Skeletal muscle tissue (tissue), 4 donors: ENCODE measurements around the gene TOLLIP. TPM values are rescaled to one million over a fixed set of nuclear protein-coding genes. Genes with fewer than 3 reads are reported as not detected.

ENCODE experiments used
- H3K27ac ChIP-seq: one replicate; pipeline ENCODE4 v1.7.0; 2013; ENCODE audit warnings: mild to moderate bottlenecking, low read depth, low read length, inconsistent platforms
- H3K27me3 ChIP-seq, 3 donors: one replicate each; pipeline ENCODE4 v1.7.0; 2013; ENCODE audit warnings: low read length in 3 of 3; ENCODE audit not compliant: control insufficient read depth in 3 of 3, insufficient read depth in 3 of 3
- H3K36me3 ChIP-seq, 3 donors: one replicate each; pipeline ENCODE4 v1.7.0; 2013; ENCODE audit warnings: low read length in 3 of 3; ENCODE audit not compliant: control insufficient read depth in 3 of 3, insufficient read depth in 3 of 3
- H3K4me1 ChIP-seq, 3 donors: one replicate each; pipeline ENCODE4 v1.7.0; 2013; ENCODE audit warnings: low read length in 3 of 3, mild to moderate bottlenecking in 3 of 3; ENCODE audit not compliant: control insufficient read depth in 3 of 3, insufficient read depth in 3 of 3
- H3K4me3 ChIP-seq, 3 donors: one replicate each; pipeline ENCODE4 v1.7.0; 2013; ENCODE audit warnings: low read length in 3 of 3
- H3K9ac ChIP-seq, 3 donors: one replicate each; pipeline ENCODE4 v1.7.0; 2013; ENCODE audit warnings: low read length in 3 of 3, mild to moderate bottlenecking in 3 of 3, moderate library complexity in 2 of 3, low read depth in 1 of 3
- H3K9me3 ChIP-seq, 3 donors: one replicate each; pipeline ENCODE4 v1.7.0; 2013; ENCODE audit warnings: low read length in 3 of 3; ENCODE audit not compliant: control insufficient read depth in 3 of 3
- total RNA-seq: library from RNA; depleted of rRNA; stranded (reverse); fragments of >200 nt; gene quantifications from one replicate; pipeline ENCODE4 v1.2.3, GENCODE V29; 2014
- donor health status: Osteomylitis.

TOLLIP gene
- total RNA-seq, 1 donor from 2014 or later, result 8.9 TPM

DNA sequence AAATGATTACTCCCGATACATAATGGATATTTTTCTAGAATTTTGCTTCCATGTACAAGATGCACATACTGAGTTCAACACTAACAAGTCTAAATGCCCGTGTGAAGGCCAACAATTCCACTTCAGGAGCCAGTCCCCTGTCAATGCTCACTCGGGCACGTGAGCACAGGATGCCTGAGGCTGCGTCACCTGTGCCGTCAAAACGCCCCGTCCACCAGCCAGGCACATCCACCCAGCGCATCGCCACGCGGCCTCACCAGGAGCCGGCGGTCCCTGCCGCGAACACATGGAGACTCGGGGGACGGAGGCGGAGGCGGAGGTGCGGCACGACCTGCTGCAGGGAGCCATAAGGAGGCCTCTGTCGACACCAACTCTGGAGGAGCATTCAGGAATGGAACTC, 9.8 kb downstream of the TOLLIP start:
- peak overlapping the region in 1 of 3 donors; percentile 35 for H3K9ac ChIP-seq
- peaks cover 30 to 61% (median 46%) of the 10 kb centered on the region in 3 donors for H3K4me1 ChIP-seq

DNA sequence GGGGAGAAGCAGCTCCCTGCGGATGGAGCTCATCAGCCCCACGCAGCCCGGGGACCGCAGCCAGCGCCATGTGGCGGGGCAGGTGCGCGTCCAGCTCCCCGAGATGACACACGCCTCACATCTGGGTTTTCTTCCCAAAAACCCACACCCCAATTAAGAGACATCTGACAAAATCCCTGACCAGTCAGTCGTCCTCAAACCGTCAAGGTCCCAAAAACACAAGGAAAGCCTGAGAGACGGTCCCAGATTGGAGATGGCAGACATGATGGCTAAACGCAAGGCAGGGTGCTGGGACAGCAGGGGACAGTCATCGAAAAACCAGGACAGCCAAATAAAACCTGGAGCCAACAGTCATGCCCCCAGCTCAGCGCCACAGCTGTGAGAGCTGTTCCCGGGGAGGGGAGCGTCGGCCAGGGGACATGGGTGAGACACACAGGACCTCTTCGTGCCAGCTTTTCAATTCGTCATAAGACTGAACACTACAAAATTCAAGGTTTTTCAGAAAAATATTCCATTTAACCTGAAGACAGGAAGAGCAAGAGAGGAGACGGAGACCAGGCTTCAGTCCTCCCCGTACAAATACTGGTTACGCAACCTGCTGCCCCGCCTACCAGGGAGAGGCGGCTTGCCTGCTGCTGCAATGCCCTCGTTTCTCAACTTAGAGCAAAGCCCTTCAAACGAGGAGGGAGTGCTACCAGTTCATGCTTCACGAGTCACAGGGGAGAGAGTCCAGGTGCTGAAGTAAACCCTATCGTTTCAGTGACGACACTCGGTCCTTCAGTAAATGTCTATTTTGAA, 10.5 kb downstream of the TOLLIP start:
- Histone ChIP-seq H3K36me3 (peaks cover 9 to 14% (median 13%) of the 10 kb centered on the region in 3 donors), H3K27ac (peak overlapping the region; percentile 89), H3K4me1 (peaks cover 26 to 61% (median 40%) of the 10 kb centered on the region in 3 donors), H3K4me3 (peak overlapping the region; percentile 38 to 67 (median 54)), H3K9ac (peak overlapping the region; percentile 38 to 74 (median 56)), H3K9me3 (no peaks in the 10 kb centered on the region), H3K27me3 (no peaks in the 10 kb centered on the region)

More for the DNA sequence above, 9.8 kb downstream of the TOLLIP start:
- Histone ChIP-seq H3K4me3 (peak overlapping the region in 1 of 3 donors; percentile 33), H3K9me3 (no peaks in the 10 kb centered on the region), H3K36me3 (peaks cover 6 to 13% (median 12%) of the 10 kb centered on the region in 3 donors), H3K27ac (peak overlapping the region; percentile 33), H3K27me3 (no peaks in the 10 kb centered on the region)

DNA sequence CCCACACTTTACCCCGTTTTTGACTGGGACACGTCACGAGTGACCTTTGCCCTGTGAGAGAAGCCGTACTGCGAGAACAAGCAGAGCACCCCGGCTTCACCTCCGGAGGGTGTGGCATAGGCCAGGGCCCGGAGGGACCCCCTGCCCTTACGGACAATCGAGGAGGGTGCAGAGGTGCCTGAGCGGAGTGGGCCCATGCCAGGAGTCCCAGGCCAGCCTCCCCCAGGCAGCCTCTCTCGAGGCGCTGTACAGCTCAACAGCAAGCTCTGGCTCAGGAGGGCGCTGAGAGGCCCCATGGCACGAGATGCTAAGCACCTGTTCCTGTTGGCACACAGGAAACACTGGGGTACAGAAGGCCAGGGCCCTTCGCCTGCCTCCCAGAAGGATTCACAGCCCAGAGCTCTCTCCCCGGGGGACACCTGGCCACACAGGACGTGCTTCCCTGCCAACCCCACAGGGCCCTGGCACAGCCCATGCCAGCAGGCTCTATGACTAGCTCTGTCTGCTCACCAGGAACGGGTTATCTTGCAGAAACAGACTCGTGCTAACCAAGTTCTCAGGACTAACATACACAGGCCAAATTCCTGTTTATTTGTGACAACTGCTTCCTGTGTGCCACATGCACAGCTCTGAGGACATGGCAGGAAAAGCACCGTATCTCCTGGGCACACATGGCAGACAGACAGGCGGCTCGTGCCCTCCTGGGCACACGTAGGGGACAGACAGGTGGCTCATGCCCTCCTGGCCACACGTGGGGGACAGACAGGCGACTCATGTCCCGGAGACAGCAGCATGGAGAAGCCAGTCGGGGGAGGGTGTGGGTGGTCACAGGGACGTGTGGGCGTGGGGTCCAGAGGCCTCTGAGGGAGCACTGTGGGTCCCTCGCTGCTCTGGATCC, 11.6 kb downstream of the TOLLIP start:
- Histone ChIP-seq H3K4me1 (peaks cover 26 to 53% (median 35%) of the 10 kb centered on the region in 3 donors), H3K27ac (peak overlapping the region; percentile 89)

DNA sequence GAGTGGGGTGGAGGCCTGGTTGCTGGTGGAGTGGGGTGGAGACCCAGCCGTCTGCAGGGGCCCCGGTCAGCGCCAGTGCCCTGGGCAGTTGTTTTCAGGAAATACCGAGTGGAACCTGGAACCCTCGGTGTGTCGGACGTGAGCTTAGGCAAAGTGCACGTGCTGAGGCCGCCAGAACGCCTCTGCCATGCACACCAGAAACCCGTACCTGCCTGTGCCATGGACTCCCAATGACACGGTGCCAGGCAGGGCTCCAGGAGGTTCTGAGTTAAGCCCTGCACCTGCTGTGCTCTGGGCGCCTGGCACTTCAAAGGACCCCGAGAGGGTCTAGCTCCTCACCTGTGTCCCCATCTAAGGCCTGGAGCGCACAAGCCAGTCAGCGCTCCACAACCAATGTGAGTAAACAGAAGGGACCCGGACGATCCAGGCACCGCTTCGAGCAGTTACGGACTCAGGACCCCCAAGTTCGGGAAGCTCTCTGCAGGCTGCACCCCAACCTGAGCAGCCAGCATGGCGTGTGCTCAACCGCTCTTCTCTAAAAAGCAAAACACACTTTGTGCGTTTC, 12.3 kb downstream of the TOLLIP start:
- peaks cover 26 to 49% (median 30%) of the 10 kb centered on the region in 3 donors for H3K4me1 ChIP-seq
- H3K27me3 ChIP-seq, result no peaks in the 10 kb centered on the region
- peaks cover 25 to 30% (median 26%) of the 10 kb centered on the region in 3 donors for H3K36me3 ChIP-seq
- H3K9ac ChIP-seq, result peak overlapping the region in 1 of 3 donors; percentile 74
- H3K27ac ChIP-seq, result no peak overlapping the region
- no peaks in the 10 kb centered on the region for H3K9me3 ChIP-seq
- no peak overlapping the region for H3K4me3 ChIP-seq

More for the DNA sequence above, 11.6 kb downstream of the TOLLIP start:
- no peaks in the 10 kb centered on the region for H3K9me3 ChIP-seq
- peak overlapping the region in 1 of 3 donors; percentile 74 for H3K9ac ChIP-seq
- H3K36me3 ChIP-seq, result peaks cover 19 to 23% (median 20%) of the 10 kb centered on the region in 3 donors
- H3K27me3 ChIP-seq, result no peaks in the 10 kb centered on the region
- H3K4me3 ChIP-seq, result peak overlapping the region in 2 of 3 donors; percentile 13 to 67

DNA sequence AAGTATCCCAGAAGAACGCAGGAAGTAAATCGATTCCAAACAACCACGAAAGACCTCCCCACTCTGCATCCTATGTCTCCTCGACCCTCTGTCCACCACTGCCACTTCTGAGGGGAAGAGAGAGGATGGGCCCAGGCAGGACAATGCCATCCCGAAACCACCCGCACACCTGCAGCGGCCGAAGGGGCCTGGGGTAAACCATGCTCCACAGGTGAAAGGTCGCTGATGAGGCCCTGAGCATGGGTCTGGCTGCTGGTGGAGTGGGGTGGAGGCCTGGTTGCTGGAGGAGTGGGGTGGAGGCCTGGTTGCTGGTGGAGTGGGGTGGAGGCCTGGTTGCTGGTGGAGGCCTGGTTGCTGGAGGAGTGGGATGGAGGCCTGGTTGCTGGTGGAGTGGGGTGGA, 13.1 kb downstream of the TOLLIP start:
- Histone ChIP-seq H3K4me1 (peaks cover 26 to 41% (median 30%) of the 10 kb centered on the region in 3 donors), H3K9ac (no peak overlapping the region)

DNA sequence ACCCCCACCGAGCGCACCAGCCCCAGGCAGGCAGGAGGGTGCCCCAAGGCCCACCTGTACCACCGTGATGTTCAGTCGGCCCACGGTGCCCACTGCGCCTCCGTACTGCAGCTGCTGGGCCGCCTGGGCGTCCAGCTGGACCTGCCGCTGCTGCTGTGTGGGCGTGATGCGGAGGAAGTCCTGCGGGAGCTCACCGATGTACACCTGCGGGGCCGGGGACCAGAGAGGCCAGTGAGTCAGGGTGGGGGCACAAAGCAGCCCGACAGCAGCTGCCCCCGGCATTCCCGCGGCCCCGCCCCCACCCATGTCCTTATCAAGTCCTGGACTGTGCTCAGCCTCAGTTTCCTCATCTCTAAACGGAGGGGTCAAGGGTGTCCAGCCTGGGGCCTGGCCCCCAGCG, 13.8 kb downstream of the TOLLIP start:
- no peaks in the 10 kb centered on the region for H3K27me3 ChIP-seq

More for the DNA sequence above, 13.1 kb downstream of the TOLLIP start:
- H3K27me3 ChIP-seq, result no peaks in the 10 kb centered on the region
- H3K4me3 ChIP-seq, result no peak overlapping the region
- H3K9me3 ChIP-seq, result no peaks in the 10 kb centered on the region
- peaks cover 26 to 32% (median 28%) of the 10 kb centered on the region in 3 donors for H3K36me3 ChIP-seq
- no peak overlapping the region for H3K27ac ChIP-seq

DNA sequence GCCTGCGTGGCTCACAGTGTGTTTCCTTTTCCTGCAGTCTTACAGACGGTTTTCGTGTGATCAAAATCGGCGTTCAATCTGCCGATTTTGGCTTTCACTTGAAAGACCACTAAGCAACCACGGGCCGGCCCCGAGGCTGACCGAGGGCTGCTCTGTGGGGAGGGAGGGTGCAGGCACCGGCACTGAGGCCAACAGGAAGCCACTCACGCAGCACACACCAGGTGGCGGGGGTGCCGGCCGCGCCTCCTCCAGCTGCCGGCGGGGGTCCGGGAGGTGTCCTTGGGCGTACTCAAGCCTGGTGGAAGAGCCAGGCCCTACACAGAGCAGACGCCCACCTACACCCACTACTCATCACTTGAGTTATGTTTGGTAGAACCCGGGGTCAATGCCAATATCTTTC, 14.3 kb downstream of the TOLLIP start:
- peaks cover 34 to 37% (median 37%) of the 10 kb centered on the region in 3 donors for H3K36me3 ChIP-seq
- H3K9ac ChIP-seq, result no peak overlapping the region
- peaks cover 26 to 33% (median 27%) of the 10 kb centered on the region in 3 donors for H3K4me1 ChIP-seq
- no peaks in the 10 kb centered on the region for H3K9me3 ChIP-seq
- H3K27me3 ChIP-seq, result no peaks in the 10 kb centered on the region
- H3K4me3 ChIP-seq, result no peak overlapping the region
- no peak overlapping the region for H3K27ac ChIP-seq

More for the DNA sequence above, 13.8 kb downstream of the TOLLIP start:
- peaks cover 29 to 32% (median 32%) of the 10 kb centered on the region in 3 donors for H3K36me3 ChIP-seq
- H3K9me3 ChIP-seq, result no peaks in the 10 kb centered on the region
- peaks cover 26 to 38% (median 28%) of the 10 kb centered on the region in 3 donors for H3K4me1 ChIP-seq
- H3K9ac ChIP-seq, result no peak overlapping the region
- no peak overlapping the region for H3K27ac ChIP-seq
- H3K4me3 ChIP-seq, result no peak overlapping the region

DNA sequence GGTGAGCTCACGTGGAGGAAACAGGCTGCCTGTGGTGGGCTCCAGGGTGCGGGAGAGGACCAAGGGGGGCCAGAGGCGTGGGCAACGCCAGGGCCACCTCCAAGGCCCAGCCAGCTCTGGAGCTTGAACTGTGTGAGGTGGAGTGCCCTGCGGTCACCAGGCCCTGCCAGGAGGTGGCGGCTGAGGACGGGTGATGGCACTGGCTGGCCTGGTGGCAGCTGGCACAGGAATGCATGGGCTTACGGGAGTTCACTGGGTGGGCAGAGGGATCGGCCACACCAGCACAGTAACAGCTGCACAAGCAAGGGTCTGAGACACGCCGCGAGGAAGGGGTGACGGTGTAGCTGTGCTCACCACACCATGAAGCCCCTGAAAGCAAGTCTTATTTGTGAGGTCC, 15.8 kb downstream of the TOLLIP start:
- Histone ChIP-seq H3K36me3 (peaks cover 46 to 52% (median 49%) of the 10 kb centered on the region in 3 donors), H3K27me3 (no peaks in the 10 kb centered on the region), H3K9ac (peak overlapping the region in 1 of 3 donors; percentile 25), H3K27ac (no peak overlapping the region), H3K4me1 (peaks cover 14 to 20% (median 15%) of the 10 kb centered on the region in 3 donors), H3K9me3 (no peaks in the 10 kb centered on the region), H3K4me3 (no peak overlapping the region)
